GM18907 (cell line): ENCODE measurements around the gene MAP3K3.
A peak's percentile ranks its signal among the peaks of the same experiment; 100 is the strongest.
"Not testable (repeated sequence)": the region's sequence is repeated elsewhere in the genome, so short reads cannot be mapped to it uniquely, and the experiment has no call there.

Source experiments
- ATAC-seq: cut with Tn5 transposase; IDR thresholded peaks from one replicate; pipeline ENCODE4 v1.9.1; 2021; ENCODE audit warnings: mild to moderate bottlenecking, moderate library complexity; ENCODE audit not compliant: unreplicated experiment

MAP3K3 gene

DNA sequence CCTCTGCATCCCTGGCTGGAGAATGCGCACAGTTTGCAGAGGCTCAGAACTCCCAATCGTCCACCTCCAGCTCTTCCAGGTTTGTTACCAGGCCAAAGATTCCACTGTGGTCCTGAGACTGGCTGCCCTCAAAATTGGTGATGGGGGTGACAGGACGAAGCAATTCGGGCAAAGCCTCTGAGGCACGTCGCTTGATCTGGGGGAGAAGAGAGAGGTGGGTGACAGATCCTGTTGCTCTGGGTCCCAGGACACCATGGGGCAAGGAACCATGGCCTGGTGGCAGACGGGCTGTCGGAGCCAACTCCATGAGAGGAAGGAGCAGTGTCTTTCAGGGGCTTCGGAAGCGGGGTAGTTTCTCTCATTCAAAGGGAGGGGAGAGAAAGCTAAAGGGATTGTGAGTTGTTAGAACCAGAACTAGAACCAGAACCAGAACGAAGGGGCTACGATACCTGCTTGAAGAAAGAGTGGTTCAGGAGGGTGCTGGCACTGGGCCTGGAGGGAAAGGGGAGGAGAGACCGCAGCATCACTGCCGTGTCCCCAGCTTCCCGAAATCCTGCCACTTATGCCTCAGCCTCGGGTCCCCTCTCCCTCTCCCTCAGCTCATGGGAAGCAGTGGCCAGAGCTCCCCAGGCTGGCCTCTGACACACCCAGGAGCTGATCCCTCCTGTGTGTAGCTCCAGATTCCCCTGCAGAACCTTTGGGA is 81.5 kb downstream of the MAP3K3 start:
- ATAC-seq, result no peak

DNA sequence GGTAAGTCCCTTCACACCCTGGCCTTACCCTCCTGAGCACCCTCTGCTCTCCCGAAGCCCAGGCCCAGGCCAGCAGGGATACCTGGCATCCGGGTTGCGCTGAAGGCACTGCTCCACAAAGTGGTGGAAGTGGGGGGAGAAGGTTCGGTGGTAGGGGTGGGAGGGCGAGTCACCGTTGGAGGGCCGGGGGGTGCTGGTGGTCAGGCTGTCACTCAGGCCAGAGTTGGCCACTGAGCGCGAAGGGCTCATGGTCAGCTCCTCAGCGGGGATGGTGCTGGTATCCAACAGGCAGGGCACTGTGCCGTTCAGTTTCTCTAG is 82.0 kb downstream of the MAP3K3 start:
- no peak for ATAC-seq

DNA sequence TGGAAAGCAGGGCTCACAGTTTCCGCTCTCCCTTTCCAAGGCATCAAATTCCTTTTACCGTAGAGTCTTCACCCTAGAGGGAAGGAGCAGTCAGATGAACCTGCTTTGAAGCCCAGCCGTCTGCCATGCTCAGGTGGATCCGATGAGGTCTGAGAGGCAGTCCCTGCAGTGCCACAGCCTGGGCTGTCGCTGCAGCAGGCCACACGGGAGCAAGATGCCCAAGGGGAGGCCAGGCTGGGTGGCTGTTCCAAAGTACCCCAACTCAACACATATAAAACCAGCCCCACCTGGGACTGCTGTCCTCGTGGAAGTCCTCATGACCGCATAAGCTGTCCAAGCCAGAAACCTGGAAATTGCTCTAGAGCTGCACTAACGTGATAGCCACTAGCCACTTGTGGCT is 82.6 kb downstream of the MAP3K3 start:
- no peak for ATAC-seq

DNA sequence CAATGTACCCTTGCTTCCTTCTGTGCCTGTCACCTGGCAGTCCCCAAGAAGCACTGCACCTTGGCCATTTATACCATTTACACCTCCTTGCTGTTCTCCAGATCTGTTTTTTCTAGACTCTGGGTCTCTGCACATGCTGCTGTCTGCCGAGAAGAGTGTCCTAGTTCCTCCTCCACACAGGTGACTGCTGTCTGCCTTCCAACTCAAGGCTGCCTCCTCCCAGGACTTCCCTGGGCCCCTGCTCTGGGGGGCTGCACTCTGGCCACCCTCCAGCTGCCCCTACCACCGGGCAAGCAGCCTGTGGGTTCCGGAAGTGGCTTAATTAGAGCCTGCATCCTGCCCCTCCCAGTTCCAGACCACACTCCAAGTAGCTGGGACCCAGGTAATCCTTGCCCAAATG is 83.4 kb downstream of the MAP3K3 start:
- no peak for ATAC-seq

DNA sequence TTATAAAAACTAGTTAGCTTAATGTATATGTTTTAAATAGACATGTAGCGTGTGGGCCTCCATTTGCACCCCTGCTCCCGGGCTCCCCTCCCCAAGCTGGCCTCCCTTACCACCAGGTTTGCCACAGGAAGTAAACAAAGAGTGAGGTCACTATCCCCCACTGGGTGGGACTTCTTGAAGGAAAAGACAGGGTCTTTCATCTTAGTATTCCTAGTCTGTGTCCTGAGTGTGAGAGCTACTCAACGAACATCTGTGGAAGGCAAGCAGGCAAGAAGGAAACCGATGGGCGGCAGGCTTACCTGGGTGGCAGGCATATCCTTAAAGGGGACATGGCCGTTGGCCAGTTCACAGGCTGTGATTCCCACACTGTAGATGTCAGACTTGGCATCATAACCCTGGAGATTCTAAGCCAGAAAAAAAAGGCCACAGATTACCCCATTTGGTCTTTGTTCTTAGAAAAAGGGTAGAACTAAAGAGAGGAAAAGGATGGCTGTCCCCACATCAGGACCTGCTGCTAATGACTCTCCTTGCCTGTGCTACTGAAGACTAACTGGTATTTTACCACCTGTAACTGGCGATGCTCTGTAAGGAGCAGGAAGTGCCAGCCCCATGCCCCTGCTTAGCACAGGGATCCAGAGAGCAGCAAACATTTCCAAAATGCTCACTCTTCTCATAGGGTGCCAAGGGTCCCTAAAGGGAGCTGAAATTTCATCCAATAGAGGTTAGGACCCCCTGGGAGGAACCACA is 84.3 kb downstream of the MAP3K3 start:
- ATAC-seq, result no peak

DNA sequence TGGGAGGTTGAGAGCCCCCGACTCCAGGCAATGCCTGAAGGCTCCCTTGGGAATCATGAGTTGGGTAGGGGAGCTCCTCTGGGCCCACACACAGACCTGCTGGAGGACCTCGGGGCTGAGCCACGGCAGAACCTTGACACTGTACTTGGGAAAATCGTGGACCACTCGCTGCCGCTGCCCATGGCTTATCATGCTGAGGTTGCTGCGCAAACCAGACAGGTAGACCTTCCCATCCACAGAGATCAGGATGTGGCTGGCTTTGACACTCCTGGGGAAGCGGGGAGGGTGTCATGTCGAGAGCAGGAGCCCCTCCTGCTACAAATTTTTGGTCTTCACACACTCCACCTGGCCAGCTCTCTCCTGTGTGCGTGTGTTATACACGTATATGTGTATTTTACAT is 84.9 kb downstream of the MAP3K3 start:
- no peak for ATAC-seq

DNA sequence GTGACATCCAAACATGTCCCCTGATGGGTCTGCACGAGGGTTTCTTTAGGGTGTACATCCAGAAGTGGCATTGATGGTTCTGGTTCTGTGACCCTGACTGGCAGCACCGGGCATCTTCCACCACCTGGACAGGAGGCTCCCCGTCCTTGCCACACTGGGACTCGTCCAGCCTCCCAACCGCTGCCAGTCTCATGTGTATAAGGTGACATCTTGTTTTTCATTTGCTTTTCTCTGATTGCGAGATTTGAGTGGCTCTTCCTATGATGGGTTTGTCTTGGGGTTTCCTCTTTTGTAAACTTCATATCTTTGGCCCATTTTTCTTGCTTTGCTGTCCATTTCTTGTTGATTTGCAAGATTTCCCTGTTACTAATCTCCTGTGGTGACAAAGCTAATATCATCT is 86.9 kb downstream of the MAP3K3 start:
- ATAC-seq, result no peak

DNA sequence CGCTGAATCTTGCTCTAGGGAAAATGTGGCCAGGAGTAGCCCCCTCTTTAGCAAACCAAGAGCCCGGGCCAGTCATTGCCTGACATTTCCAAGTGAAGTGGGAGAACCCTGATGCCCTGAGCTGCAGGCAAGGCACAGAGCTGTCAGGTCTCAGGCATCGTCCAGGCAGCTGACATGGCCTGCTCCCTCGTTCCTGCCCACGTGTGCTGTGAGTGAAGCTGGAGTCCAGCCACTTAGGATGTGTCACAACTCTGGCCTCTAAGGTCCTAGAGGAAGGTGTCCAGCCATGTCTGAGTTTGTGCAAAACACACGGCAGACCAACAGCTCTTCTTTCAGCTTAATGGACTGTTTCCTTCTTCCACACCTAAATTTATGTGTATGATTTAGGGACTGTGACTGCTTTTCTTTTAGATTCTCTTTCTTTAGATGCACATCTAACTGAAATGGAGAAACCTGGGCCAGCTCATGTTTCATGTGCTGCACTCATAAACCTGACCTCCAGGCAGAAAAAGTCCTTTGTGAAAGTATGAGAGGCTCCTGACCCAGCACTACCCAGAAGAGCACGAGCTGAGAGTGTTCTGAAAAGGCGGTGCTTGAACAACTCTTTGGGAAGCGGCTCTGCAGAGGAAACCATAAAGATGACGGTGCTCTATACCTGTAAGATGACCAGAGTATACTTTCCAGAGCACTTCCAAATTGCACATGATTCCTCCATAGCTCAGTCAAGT is 92.5 kb downstream of the MAP3K3 start:
- ATAC-seq, result no peak

DNA sequence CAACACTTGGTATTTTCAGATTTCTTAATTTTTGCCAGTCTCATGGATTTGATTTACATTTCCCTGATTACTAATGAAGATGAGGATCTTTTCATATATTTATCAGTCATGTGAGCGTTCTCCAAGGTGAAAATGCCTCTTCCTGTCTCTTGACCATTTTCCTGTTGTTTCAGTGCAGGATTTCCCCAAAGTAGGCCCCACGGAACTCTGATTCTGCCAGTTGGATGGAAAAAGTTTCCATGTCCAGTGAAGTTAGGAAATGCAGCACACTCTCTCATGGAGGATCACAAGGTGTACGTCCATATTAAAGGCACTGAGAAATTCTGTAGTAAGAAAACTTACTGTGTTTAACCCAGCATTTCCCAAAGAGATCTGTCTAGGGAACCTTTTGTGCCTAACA is 94.2 kb downstream of the MAP3K3 start:
- no peak for ATAC-seq

DNA sequence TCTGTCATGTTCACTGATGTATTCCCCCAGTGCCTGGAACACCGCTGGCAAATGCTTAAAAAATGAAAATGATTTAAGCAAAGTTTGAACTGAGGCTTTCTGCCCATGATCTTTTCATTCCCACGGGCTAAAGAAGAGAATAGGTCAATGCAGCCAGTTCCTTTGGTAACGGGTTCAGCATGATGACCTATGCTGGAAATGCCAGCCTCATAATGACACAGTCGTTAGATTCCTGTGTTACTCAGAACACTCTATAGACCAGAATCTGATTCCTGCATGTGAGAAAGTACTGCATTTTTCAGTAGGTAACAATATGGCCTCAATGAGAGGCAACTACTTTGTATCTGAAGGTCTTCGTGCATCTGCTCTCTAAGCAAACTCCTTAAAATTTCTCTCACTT is 96.8 kb downstream of the MAP3K3 start:
- ATAC-seq, result no peak

DNA sequence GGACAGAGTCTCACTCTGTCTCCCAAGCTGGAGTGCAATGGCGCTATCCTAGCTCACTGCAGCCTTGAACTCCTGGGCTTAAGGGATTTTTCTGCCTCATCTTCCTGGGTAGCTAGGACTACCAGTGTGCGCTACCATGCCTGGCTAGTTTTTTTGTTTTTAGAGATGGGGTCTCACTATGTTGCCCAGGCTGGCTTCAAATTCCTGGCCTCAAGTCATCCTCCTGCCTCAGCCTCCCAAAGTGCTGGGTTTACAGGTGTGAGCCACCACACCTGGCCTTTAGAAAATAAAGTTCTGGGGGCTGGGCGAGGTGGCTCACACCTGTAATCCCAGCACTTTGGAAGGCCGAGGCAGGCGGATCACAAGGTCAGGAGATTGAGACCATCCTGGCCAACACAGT is 98.0 kb downstream of the MAP3K3 start:
- ATAC-seq, result not testable (repeated sequence)

DNA sequence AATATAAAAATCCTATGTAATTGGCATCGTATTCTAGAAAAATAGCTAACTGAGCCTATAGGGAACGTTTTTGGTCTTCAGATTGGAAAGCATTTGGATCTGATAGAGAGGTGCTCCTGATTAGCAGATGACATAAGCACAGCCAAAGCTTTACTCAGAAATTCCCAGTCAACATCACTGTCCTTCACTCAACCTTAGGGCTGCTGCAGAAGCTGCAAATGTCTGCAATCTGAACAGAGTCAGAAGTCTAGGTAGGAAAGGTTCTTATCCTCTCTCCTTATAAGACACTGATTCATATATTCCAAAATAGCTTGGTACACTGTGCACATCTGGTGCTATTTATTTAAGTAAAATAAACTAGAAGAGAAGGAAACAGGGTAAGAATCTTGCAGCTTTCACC is 100.2 kb downstream of the MAP3K3 start:
- ATAC-seq, result no peak

DNA sequence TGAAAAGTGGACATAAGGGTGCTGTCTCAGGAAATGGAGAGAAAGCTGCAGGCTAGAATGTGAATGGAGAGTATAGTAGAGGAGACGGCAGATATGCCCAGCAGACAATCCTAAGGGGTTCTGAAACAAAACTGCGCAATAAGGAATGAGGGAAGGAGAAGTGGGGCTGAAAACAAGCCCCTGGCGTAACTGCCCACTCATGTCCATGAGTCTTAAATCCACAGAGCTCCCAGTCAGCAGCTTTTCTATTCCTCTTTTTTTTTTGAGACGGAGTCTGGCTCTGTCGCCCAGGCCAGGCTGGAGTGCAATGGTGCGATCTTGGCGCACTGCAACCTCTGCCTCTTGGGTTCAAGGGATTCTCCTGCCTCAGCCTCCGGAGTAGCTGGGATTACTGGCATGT is 113.5 kb downstream of the MAP3K3 start:
- ATAC-seq, result no peak

DNA sequence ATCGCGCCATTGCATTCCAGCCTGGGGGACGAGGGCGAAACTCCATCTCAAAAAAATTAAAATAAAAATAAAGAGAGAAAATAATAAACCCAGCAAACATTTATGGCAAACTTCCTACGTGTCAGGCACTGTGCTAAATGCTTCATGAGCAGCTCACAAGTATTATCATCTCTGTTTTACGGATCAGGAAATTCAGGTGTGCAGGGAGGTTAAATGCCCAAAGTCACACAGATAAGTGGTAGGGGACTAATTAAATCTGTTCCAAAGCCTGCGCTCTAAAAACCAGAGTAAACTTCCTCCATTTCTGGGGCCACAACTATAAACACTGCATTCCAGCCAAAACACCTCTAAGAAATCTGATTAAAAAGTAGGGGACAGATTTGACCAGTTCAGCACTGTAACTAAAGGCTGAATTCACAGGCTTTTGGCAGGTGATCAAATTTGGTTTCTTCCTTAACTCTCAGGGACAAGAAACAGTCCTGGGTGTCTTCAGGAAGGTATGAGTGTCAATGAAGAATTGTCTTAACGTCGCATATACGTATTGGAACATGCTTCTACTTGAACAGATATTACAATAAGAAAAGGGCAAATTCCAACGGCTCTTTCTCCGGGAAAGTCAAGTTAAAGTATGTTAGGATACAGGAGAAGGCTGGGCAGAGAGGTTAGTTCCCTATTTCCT is 118.4 kb downstream of the MAP3K3 start:
- ATAC-seq, result no peak

DNA sequence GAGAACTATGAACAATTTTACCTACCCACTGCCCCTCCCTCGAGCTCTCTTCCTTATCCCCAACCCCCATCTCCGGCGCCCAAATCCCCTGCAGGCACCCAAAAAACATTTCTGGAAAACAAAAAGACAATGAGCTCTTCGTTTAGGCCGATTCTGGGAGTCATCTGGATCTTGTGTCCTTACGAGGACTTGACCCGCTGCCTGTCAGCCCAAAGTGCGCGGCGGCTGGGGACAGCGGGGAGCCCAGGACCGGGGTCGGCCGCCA is 118.9 kb downstream of the MAP3K3 start:
- ATAC-seq, result peak; percentile 36

DNA sequence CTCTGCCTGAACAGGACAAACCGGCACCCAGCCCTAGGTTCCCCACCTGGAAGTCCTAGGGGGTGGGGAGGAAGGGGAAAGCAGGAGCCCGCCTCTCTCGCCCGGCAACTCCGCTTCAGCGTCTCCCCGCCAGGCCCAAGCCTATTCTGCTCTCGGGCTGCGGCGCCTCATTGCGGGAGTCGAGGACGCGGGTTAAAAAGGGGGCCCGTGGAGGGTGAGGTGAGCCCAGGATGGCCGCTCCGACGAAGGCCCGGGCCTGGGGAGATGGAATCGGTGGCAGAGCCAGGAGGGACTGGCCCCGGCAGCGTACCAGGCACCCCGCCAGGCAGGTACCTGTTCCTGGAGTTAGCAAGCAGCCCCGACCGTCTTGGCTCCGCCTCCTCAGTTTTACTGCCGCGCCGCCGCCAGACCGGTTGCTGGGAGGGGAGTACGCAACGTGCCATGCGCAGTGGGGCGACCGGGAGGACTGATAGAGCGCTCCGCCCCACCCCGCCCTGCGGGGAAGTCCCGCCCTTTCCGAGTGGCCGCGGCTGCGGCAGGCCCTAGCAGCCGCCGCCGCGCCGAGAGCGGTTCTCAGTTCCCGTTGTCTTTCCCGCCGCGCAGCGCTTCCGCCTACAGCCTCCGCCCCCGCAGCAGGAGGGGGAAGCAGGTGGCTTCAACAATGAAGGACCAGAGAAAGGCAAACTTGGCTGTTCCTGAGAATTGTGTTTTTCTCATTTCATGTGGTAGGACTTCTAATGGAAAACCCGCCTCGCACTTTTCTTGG is 119.4 kb downstream of the MAP3K3 start, which contains the start of gene STRADA:
Gene STRADA, minus strand, starts transcription at position 392 of the 766 bp plus-strand sequence. CDS start 13,430 bp downstream, outside the sequence.
- peak; percentile 85 for ATAC-seq
